HepG2 (cell line): ENCODE data around the gene ANKRD11. TPM values are rescaled to one million over a fixed set of nuclear protein-coding genes. Genes with fewer than 3 reads are reported as not detected.

Experiments used
- CCAR2 ChIP-seq: fragments of 200-400 bp; formaldehyde crosslinking; optimal IDR thresholded peaks from 2 replicates; pipeline ENCODE3; 2018; ENCODE audit warnings: low read depth, mild to moderate bottlenecking, low read length, moderate library complexity
- DNMT1 ChIP-seq: sonication (generic); formaldehyde crosslinking; IDR thresholded peaks from 2 replicates; pipeline ENCODE4 v1.5.1; 2020; ENCODE audit warnings: mild to moderate bottlenecking, missing genetic modification reagents
- FLYWCH1 ChIP-seq: sonication (generic); formaldehyde crosslinking; IDR thresholded peaks from 2 replicates; pipeline ENCODE4 v1.8.1; 2023; ENCODE audit warnings: mild to moderate bottlenecking, missing genetic modification reagents
- PCBP2 ChIP-seq: fragments of 200-400 bp; formaldehyde crosslinking; optimal IDR thresholded peaks from 2 replicates; pipeline ENCODE3; 2018; ENCODE audit warnings: low read length, low read depth; ENCODE audit not compliant: poor library complexity, severe bottlenecking
- RNF2 ChIP-seq: fragments of 450-650 bp; conservative IDR thresholded peaks from 2 replicates; pipeline ENCODE4 v1.6.1; 2016; ENCODE audit warnings: low read depth
- SALL2 ChIP-seq: sonication (generic); formaldehyde crosslinking; IDR thresholded peaks from 2 replicates; pipeline ENCODE4 v1.8.1; 2023; ENCODE audit warnings: mild to moderate bottlenecking, missing genetic modification reagents, inconsistent platforms
- SIN3A ChIP-seq: IDR thresholded peaks from 2 replicates; pipeline ENCODE4 v1.6.1; 2011; ENCODE audit warnings: low read depth, mild to moderate bottlenecking, control low read depth, low read length, borderline replicate concordance
- SRSF4 ChIP-seq: fragments of 200-400 bp; formaldehyde crosslinking; IDR thresholded peaks from one replicate; pipeline ENCODE4 v1.6.1; 2018; ENCODE audit warnings: mild to moderate bottlenecking, low read depth, low read length, moderate library complexity; ENCODE audit not compliant: poor library complexity, severe bottlenecking
- TEAD2 ChIP-seq: sonication (generic); formaldehyde crosslinking; IDR thresholded peaks from 2 replicates; pipeline ENCODE4 v1.9.0; 2021; ENCODE audit warnings: missing genetic modification reagents
- ZFP62 ChIP-seq: sonication (generic); formaldehyde crosslinking; IDR thresholded peaks from 2 replicates; pipeline ENCODE4 v1.4.0; 2020; ENCODE audit warnings: missing genetic modification reagents
- ZMYM3 ChIP-seq: sonication (generic); formaldehyde crosslinking; IDR thresholded peaks from 2 replicates; pipeline ENCODE4 v1.5.1; 2020; ENCODE audit warnings: mild to moderate bottlenecking, missing genetic modification reagents
- ZNF766 ChIP-seq: sonication (generic); formaldehyde crosslinking; IDR thresholded peaks from 2 replicates; pipeline ENCODE4 v1.5.0; 2020; ENCODE audit warnings: missing genetic modification reagents, borderline replicate concordance
- ZNF839 ChIP-seq: sonication (generic); formaldehyde crosslinking; IDR thresholded peaks from 2 replicates; pipeline ENCODE4 v1.4.0; 2020; ENCODE audit warnings: missing genetic modification reagents, mild to moderate bottlenecking, borderline replicate concordance
- polyA plus RNA-seq, 8 experiments: library from polyadenylated mRNA; depleted of rRNA in 3 of 8; stranded (reverse) in 7 of 8; unstranded in 1 of 8; fragments of >200 nt; fragmentation: Illumina TruSeq in 4 of 8; extraction: Trizol in 4 of 8; gene quantifications; 2 replicates each; pipeline versions ENCODE4 v1.2.1 to v1.2.3, GENCODE V29; 2011 to 2016; ENCODE audit warnings: low read depth in 4 of 8, missing spikeins in 1 of 8, mixed read lengths in 1 of 8; ENCODE audit not compliant: insufficient read depth in 1 of 8
- total RNA-seq, 5 experiments: library from RNA; depleted of rRNA; stranded (reverse); fragments of >200 nt; fragmentation: Illumina TruSeq; extraction: Trizol; gene quantifications; 2 replicates each; pipeline ENCODE4 v1.2.3, GENCODE V29; 2016; ENCODE audit warnings: low read depth in 1 of 5
- TF ChIP-seq, protein P1 (sequence below): sonication (generic); formaldehyde crosslinking; IDR thresholded peaks from 2 replicates; pipeline ENCODE4 v1.5.0; 2020; ENCODE audit warnings: mild to moderate bottlenecking, missing genetic modification reagents
- TF ChIP-seq, protein P2 (sequence below): sonication (generic); formaldehyde crosslinking; IDR thresholded peaks from 2 replicates; pipeline ENCODE4 v1.4.0; 2020; ENCODE audit warnings: missing genetic modification reagents
- TF ChIP-seq, protein P3 (sequence below): sonication (generic); formaldehyde crosslinking; IDR thresholded peaks from 2 replicates; pipeline ENCODE4 v1.8.1; 2023; ENCODE audit warnings: mild to moderate bottlenecking, moderate library complexity, missing genetic modification reagents
- TF ChIP-seq, protein P4 (sequence below): sonication (generic); formaldehyde crosslinking; IDR thresholded peaks from 2 replicates; pipeline ENCODE4 v1.4.0; 2020; ENCODE audit warnings: low read depth, mild to moderate bottlenecking, missing genetic modification reagents
- TF ChIP-seq, protein P5 (sequence below): sonication (generic); formaldehyde crosslinking; IDR thresholded peaks from 2 replicates; pipeline ENCODE4 v1.9.0; 2021; ENCODE audit warnings: missing genetic modification reagents, borderline replicate concordance

The ANKRD11 gene
- total and polyA plus RNA-seq, 2 of the 13 experiments (the other 11 are each of a cell fraction or from before 2014, with no cell fraction given): 21.4 to 38.4 TPM

DNA sequence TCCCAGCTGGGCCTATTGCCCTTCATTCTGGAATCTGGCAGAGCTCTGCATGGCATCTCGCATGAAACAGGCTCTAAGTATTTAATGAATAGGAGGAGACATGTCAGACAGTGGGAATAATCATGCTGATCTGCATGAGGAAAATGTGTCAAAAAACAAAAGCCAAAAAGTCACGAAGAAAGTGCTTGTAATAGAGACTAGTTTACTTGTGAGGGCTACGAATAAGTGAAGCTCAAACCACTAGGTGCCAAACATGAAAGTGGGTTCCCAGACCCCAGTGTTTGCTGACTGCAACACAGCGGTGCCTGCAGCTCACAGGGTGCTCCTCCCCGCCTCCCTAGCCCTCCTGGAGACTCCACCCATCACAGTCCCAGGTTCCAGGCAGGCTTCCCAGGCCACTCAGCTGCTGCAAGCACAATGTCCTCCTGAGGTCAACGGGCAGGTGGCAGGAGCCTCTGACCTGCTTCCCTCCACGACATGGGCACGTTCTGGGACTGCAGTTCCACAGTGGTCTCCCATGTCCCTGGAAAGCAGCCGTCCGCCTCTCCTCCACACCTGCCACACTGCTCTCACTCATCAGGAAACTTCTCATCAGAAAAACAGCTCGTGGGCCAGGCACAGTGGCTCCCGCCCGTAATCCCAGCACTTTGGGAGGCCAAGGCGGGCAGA is 96.5 kb downstream of the ANKRD11 start (continued):
- TF ChIP-seq, protein P1, sequence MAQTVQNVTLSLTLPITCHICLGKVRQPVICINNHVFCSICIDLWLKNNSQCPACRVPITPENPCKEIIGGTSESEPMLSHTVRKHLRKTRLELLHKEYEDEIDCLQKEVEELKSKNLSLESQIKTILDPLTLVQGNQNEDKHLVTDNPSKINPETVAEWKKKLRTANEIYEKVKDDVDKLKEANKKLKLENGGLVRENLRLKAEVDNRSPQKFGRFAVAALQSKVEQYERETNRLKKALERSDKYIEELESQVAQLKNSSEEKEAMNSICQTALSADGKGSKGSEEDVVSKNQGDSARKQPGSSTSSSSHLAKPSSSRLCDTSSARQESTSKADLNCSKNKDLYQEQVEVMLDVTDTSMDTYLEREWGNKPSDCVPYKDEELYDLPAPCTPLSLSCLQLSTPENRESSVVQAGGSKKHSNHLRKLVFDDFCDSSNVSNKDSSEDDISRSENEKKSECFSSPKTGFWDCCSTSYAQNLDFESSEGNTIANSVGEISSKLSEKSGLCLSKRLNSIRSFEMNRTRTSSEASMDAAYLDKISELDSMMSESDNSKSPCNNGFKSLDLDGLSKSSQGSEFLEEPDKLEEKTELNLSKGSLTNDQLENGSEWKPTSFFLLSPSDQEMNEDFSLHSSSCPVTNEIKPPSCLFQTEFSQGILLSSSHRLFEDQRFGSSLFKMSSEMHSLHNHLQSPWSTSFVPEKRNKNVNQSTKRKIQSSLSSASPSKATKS (CRISPR knock-in tag): no peak
- TF ChIP-seq RNF2 (no peak), ZNF839 (CRISPR knock-in tag) (no peak), ZNF766 (no peak), FLYWCH1 (CRISPR knock-in tag) (no peak), PCBP2 (no peak), CCAR2 (no peak), ZMYM3 (CRISPR knock-in tag) (0 out of 2 replicates have a peak, but pooled peaks have one; percentile 19), ZFP62 (CRISPR knock-in tag) (no peak), SIN3A (no peak), DNMT1 (CRISPR knock-in tag) (no peak), SRSF4 (no peak), TEAD2 (no peak), SALL2 (CRISPR knock-in tag) (no peak)
- TF ChIP-seq, protein P2, sequence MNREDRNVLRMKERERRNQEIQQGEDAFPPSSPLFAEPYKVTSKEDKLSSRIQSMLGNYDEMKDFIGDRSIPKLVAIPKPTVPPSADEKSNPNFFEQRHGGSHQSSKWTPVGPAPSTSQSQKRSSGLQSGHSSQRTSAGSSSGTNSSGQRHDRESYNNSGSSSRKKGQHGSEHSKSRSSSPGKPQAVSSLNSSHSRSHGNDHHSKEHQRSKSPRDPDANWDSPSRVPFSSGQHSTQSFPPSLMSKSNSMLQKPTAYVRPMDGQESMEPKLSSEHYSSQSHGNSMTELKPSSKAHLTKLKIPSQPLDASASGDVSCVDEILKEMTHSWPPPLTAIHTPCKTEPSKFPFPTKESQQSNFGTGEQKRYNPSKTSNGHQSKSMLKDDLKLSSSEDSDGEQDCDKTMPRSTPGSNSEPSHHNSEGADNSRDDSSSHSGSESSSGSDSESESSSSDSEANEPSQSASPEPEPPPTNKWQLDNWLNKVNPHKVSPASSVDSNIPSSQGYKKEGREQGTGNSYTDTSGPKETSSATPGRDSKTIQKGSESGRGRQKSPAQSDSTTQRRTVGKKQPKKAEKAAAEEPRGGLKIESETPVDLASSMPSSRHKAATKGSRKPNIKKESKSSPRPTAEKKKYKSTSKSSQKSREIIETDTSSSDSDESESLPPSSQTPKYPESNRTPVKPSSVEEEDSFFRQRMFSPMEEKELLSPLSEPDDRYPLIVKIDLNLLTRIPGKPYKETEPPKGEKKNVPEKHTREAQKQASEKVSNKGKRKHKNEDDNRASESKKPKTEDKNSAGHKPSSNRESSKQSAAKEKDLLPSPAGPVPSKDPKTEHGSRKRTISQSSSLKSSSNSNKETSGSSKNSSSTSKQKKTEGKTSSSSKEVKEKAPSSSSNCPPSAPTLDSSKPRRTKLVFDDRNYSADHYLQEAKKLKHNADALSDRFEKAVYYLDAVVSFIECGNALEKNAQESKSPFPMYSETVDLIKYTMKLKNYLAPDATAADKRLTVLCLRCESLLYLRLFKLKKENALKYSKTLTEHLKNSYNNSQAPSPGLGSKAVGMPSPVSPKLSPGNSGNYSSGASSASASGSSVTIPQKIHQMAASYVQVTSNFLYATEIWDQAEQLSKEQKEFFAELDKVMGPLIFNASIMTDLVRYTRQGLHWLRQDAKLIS: no peak
- TF ChIP-seq, protein P3, sequence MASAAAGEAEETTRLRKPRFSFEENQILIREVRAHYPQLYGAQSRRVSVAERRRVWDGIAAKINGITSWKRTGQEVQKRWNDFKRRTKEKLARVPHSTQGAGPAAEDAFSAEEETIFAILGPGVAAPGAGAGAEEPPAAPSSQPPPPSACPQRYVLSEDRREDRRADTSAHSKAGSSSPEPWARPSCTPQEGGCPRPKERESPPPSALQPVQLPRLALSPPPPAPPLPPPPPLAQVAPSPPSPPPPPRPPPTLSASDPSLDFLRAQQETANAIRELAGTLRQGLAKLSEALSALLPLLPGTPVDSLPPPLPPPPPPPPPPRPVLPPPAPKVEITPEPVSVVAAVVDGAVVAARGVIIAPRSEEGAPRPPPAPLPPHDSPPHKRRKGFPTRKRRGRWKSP (CRISPR knock-in tag): no peak; the same call in 1 of the 2 replicates
- TF ChIP-seq, protein P4, sequence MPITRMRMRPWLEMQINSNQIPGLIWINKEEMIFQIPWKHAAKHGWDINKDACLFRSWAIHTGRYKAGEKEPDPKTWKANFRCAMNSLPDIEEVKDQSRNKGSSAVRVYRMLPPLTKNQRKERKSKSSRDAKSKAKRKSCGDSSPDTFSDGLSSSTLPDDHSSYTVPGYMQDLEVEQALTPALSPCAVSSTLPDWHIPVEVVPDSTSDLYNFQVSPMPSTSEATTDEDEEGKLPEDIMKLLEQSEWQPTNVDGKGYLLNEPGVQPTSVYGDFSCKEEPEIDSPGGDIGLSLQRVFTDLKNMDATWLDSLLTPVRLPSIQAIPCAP (CRISPR knock-in tag): no peak
- TF ChIP-seq, protein P5, sequence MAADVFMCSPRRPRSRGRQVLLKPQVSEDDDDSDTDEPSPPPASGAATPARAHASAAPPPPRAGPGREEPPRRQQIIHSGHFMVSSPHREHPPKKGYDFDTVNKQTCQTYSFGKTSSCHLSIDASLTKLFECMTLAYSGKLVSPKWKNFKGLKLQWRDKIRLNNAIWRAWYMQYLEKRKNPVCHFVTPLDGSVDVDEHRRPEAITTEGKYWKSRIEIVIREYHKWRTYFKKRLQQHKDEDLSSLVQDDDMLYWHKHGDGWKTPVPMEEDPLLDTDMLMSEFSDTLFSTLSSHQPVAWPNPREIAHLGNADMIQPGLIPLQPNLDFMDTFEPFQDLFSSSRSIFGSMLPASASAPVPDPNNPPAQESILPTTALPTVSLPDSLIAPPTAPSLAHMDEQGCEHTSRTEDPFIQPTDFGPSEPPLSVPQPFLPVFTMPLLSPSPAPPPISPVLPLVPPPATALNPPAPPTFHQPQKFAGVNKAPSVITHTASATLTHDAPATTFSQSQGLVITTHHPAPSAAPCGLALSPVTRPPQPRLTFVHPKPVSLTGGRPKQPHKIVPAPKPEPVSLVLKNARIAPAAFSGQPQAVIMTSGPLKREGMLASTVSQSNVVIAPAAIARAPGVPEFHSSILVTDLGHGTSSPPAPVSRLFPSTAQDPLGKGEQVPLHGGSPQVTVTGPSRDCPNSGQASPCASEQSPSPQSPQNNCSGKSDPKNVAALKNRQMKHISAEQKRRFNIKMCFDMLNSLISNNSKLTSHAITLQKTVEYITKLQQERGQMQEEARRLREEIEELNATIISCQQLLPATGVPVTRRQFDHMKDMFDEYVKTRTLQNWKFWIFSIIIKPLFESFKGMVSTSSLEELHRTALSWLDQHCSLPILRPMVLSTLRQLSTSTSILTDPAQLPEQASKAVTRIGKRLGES (CRISPR knock-in tag): no peak
